GM18526 (cell line): ENCODE measurements around the gene BEGAIN.

Experiments used
- POLR2A ChIP-seq: IDR thresholded peaks from 3 replicates; pipeline ENCODE4 v1.6.1; 2011; ENCODE audit not compliant: insufficient read length; ENCODE audit errors: extremely low read depth

Gene BEGAIN

DNA sequence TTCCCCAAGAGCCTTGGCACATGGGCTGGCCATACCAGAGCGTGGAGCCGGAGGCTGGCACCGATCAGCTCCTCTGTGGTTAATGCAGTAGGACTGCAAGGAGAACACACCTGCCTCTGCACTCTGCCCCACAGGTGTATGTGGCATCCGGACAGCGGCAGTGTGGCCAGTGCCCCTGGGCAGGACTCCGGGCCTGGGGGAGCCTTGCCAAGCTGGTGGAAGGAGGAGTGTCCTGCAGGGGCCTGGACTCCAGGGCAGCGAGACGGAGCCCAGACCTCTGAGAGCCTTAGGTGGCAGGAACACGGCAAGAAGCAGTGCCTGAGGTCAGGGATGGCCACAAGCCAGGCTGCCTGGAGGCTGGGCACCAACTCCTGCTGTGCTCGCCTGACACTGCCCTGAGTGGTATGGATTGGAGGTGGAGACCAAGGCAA lies 5.3 kb upstream of the BEGAIN start:
- TF ChIP-seq POLR2A: no peak

DNA sequence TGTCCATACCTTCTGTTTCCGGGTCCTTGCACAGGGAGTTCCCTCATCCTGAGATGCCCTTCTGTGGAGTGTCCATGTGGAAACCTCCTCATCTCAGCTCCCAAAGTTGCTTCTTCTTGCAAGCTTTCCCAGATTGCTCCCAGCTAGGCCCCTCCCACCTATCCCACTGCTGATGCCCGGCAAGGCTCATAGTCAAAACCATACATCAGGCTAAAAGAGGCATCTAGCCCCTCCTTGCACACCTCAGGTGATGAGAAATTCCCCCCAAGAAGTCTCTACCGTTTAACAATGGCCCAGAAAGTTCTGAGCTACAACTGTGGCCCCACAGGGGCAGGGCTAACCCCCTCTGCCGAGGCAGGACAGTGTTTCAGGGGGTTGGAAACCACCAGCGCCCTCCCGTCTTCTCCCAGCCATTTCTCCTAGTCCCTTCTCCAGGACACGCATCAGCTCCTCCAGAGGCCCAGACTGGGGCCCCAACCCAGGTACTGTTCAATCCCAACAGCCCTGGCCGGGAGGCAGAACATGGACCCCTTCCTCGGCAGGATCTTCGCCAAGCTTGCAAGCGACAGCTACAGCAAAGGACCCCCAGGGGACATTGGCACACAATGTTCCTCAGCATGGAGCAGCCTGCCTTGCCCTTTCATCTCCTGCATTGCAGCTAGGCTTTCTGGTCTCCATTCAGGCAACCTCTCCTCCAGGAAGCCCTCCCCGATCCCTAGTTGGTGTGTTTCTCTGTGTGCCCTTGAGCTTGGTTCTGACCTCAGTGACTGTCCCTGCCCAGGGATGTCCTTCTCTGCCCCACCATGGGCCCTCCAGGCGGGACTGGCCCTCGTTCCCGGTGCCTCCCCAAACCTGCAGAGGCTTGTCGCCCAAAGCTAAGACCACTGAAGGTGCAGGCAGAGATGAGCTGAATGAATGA lies 4.5 kb upstream of the BEGAIN start:
- TF ChIP-seq POLR2A: no peak

DNA sequence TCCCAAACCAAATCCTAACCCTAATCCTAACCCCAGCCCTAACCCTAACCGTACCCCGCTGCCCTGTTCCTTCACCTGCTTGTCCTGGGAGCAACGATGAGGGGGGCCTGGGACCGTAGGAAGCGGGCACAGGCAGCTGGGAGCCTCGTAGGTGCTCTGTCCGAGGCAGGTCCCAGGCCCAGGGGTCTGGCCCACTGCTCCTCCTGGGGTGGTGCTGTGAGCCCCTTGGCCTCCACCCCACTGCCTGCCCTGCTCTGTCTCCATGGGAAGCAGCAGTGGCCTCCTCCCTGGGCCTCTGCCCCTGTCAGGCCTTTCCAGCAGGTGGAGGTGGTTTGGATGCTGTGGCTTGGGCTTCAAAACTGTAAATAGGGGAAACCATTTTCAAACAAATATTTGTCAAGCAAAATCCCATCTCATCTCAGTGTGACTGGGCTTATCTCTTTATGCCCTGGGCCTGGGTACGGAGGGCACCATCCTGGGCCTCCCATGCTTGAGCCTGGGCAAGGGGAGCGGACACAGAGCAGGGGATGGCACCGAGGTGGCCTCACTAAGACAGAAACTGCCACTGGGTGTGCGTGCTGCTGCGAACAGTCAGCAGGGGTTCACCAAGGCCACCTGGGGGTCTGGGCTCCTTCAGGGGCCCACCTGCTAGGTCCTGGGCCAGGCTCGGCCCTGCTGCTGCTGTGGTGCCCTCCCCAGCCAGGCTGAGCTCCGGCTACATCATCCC lies 3.7 kb upstream of the BEGAIN start:
- TF ChIP-seq POLR2A: no peak

GRCh38 chr14:100589760-100590469 lies 2.7 kb upstream of the BEGAIN start:
- TF ChIP-seq POLR2A: no peak

- no peak for TF ChIP-seq POLR2A
Observed at GRCh38 chr14:100589071-100589759, 2.0 kb upstream of the BEGAIN start.

DNA sequence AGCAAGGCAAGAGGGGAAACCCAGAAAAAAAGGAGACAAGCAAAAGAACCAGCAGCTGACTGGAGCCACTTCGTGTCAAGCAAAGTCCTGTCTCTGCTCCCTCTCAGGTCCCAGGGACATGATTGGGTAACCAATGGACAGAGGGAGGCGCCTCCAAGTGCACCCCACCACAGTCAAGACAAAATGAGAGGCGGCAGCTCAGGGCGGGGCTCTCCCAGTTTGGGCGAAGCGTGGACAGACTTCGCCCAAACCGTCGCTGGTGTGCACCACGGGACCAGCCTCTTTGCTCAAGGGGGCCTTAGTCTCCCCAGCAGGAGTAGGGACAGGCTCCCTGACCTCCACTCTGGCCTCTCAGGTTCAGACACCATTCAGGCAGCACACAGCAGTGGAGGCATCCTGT lies 1.5 kb upstream of the BEGAIN start:
- no peak for TF ChIP-seq POLR2A

DNA sequence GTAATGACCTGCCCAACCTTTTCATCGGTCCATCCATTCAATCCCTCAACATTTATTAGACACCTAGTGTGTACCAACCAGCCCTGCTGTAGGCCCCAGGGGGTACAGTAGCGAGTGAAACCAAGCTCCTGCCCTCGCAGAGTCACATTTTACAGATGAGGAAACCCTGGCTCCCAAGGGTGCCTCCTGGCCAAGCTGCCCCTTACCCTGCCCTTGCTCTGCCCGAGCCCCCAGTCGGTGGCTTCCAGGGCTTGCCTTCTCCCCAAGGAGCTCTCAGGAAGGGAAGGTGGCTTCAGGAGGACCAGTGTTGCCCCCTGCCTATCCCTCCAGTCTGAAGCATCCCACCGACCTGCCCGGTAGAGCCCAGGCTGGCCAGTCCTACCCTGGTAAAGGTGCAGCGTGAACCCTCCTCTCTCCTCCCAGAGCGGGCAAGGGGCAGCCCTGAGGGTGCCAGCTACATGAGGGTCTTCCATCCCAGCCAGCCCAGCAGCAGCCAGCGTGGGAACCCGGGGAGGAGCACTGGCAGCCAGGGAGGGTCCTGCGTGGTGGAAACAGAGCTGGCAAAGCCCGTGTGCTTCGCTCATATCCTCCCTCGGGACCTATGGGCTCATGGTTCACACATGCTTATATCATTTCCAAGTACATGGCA lies 670 bp upstream of the BEGAIN start:
- TF ChIP-seq POLR2A: no peak

DNA sequence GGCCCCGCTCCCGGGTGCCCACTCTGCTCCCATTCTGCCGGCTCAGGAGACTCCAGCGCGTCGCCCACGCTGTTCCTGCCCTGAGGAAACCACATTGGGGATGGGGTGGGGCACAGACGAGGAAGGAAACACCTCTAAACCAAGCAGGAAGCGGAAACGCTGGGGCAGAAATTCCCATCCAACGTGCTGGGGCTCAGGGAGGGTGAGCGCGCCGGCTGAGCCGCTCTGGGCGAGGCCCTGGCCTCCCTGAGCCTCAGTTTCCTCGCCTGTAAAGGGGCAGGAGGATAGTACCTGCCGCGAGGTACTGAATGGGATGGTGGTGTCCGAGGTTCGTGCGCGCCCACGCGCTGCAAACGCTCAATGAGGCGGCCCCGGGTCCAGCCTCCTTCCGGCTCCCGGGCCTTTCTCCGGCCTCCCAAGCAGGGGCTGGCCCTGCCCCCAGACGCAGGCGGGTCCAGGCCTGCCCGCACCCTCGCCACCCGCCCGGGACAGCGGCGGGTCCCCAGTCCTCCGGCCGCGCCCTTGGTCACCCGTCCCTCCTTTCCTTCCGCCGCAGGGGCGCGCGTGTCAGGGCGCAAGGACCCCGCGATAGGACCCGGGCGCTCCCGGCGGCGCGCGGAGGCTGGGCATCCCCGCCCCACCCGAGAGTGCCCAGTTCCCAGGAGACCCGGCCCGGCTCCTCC lies 673 bp downstream of the BEGAIN start:
- no peak for TF ChIP-seq POLR2A

DNA sequence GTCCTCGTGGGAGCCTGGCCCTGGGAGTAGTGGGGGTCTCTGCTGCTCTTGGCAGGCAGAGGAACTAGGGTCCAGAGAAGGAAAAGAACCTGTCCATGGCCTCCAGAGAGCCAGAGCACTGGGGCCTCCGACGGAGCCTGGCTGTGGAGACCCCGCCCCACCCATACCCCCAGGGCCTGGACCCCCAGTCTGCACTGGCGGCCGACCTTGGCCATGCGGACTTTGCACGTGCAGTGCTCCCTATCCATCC lies 1.1 kb downstream of the BEGAIN start:
- TF ChIP-seq POLR2A: no peak

- TF ChIP-seq POLR2A: no peak
Observed at GRCh38 chr14:100585448-100586152, 1.6 kb downstream of the BEGAIN start.

DNA sequence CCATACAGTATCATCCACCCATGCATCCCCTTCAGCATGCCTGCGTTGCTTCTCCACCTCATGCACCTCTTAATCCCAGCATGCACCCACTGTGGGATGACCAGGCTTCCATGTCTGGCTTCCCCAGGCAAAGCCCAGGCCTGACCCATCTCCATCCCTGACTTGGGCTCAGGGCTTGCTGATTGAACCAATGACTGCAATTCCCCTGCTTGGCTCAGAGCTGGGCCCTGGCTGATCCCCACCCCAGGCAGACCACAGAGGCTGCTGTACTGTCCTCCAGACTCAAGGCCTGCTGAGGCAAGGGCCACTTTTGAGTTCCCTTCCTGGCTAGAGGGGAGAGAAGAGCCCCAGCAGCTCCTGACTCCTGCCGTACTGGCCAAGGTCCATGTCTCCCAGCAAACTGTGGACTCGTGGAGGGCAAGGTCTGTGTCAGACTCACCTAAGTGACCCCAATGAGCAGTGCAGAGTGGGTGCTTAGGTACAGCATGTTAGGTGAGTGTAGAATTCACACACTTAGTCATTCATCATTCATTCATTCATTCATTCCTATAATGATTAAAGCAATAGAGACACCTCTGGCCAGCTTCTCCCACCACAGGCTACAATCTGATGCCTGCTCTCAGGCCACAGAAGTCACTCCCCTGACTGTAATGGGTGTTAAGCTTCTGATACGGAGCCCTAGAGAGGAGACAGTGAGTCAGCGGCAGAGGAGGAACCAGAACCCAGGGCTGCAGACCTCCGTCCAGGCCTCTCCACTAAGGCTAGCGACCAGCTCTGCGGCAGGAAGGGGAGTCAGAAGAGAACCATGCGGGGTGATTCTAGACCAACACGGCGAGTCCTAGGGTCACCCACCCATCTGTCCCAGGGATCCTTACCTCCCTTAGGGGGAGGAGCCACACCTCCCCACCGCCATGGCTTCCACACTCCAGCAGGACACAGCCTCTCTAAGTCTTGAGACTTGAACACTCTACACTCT lies 2.9 kb downstream of the BEGAIN start:
- TF ChIP-seq POLR2A: no peak

DNA sequence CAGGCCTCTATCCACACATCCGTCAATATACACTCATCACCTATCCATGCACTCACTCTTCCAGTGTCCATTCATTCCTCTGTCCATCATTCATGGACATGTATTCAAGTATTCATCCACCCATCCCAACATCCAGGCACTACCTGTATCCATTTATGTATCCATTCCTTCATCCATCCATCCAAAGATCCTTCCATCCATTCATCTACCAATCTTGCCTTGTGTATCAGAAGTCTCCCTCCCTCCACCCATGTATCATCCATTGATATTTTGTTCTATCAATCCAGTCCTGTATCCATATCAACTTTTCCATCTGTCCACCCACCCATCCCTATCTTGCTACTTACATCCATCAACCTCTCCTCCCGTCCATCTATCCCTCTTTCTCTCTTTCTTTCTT lies 4.0 kb downstream of the BEGAIN start:
- no peak for TF ChIP-seq POLR2A
